K562 (cell line): ENCODE data around the gene CCSAP. TPM values are rescaled to one million over a fixed set of nuclear protein-coding genes. Genes with fewer than 3 reads are reported as not detected.

Experiments used
- ATAC-seq: fragments of 200-7000 bp; cut with Tn5 transposase; 3 replicates; pipeline ENCODE4 v1.9.1; 2020; ENCODE audit warnings: moderate library complexity
- BruUV-seq: library from RNA; stranded (reverse); fragments of 400-500 nt; replicated peaks from 2 replicates; lab custom pipeline; 2021; lab: Mats Ljungman, UMichigan
- CTCF ChIA-PET: fragments of 300-600 bp; formaldehyde crosslinking; extraction: SDS; loops from one replicate; lab custom pipeline; 2021; ENCODE audit warnings: low intra/inter-chr PET ratio; lab: Yijun Ruan, JAX
- POLR2A ChIA-PET: fragments of 300-600, 350-650 bp; sonication (Branson Sonifier 250); formaldehyde crosslinking; extraction: SDS; loops from one replicate; lab custom pipeline; 2021; ENCODE audit warnings: antibody characterized with exemption, inconsistent platforms; lab: Yijun Ruan, JAX
- DNase-seq, 4 experiments: peaks; one replicate each; pipeline versions ENCODE4 v3.0.0 to v3.0.0-alpha.2; 2011 to 2018; ENCODE audit warnings: low spot score in 3 of 4, mixed read lengths in 3 of 4; ENCODE audit errors: extremely low read depth in 1 of 4
- FAIRE-seq: peaks from 2 replicates; lab custom pipeline; 2011; peaks lifted over from hg19 to GRCh38; lab: Jason Lieb, UNC
- H2AFZ ChIP-seq: 2 replicates; pipeline ENCODE4 v1.6.0; 2011; ENCODE audit warnings: low read depth, low read length, control low read depth, inconsistent platforms
- H3K27ac ChIP-seq: fragments of 200-600 bp; 3 replicates; pipeline ENCODE4 v1.8.0; 2011; ENCODE audit warnings: low read depth, mild to moderate bottlenecking, control low read depth, inconsistent platforms, low read length, moderate library complexity, mixed read lengths; ENCODE audit errors: extremely low read depth
- H3K27me3 ChIP-seq, 2 experiments: fragments of 300-600 bp in 1 of 2; 2 replicates in 1 of 2; 3 replicates in 1 of 2; pipeline versions ENCODE4 v1.6.0 to v1.8.0; 2011; ENCODE audit warnings: inconsistent platforms in 2 of 2, low read length in 2 of 2, mild to moderate bottlenecking in 1 of 2, mixed read lengths in 1 of 2, moderate library complexity in 1 of 2; ENCODE audit not compliant: control insufficient read depth in 2 of 2, insufficient read depth in 2 of 2
- H3K36me3 ChIP-seq: fragments of 300-600 bp; 3 replicates; pipeline ENCODE4 v1.8.0; 2011; ENCODE audit warnings: mild to moderate bottlenecking, low read length, inconsistent platforms; ENCODE audit not compliant: control insufficient read depth, insufficient read depth
- H3K4me1 ChIP-seq, 2 experiments: fragments of 200-600 bp in 1 of 2; replicated peaks in 1 of 2; 2 replicates in 1 of 2; 3 replicates in 1 of 2; pipeline versions ENCODE4 v1.5.1 to v1.8.0; 2011; ENCODE audit warnings: inconsistent platforms in 2 of 2, low read length in 2 of 2, mild to moderate bottlenecking in 1 of 2, mixed read lengths in 1 of 2, moderate library complexity in 1 of 2; ENCODE audit not compliant: control insufficient read depth in 2 of 2, insufficient read depth in 2 of 2
- H3K4me2 ChIP-seq: 2 replicates; pipeline ENCODE4 v1.6.1; 2011; ENCODE audit warnings: low read length, control low read depth, inconsistent platforms, mixed read lengths; ENCODE audit not compliant: insufficient read depth
- H3K4me3 ChIP-seq: fragments of 200-600 bp; sonication (generic), shearing (Covaris generic); 2 replicates; pipeline ENCODE4 v1.5.1; 2016; ENCODE audit warnings: control low read depth, inconsistent platforms
- H3K79me2 ChIP-seq: fragments of 200-600 bp; 3 replicates; pipeline ENCODE4 v1.8.0; 2011; ENCODE audit warnings: low read length, inconsistent platforms; ENCODE audit not compliant: control insufficient read depth, insufficient read depth
- H3K9ac ChIP-seq, 2 experiments: 2 replicates each; pipeline versions ENCODE4 v1.6.0 to v1.6.1; 2011; ENCODE audit warnings: low read depth in 2 of 2, low read length in 2 of 2, control low read depth in 1 of 2, inconsistent platforms in 1 of 2, mild to moderate bottlenecking in 1 of 2, mixed read lengths in 1 of 2; ENCODE audit not compliant: insufficient read depth in 1 of 2
- H3K9me1 ChIP-seq: one replicate; pipeline ENCODE4 v1.6.0; 2011; ENCODE audit warnings: inconsistent platforms, mild to moderate bottlenecking, low read length, moderate library complexity; ENCODE audit not compliant: control insufficient read depth, insufficient read depth
- H3K9me3 ChIP-seq: replicated peaks from 2 replicates; pipeline ENCODE4 v1.5.1; 2011; ENCODE audit warnings: low read depth, low read length, inconsistent platforms; ENCODE audit not compliant: control insufficient read depth, insufficient read depth
- H4K20me1 ChIP-seq: replicated peaks from 2 replicates; pipeline ENCODE4 v1.6.1; 2011; ENCODE audit warnings: low read length, inconsistent platforms, mixed read lengths; ENCODE audit not compliant: control insufficient read depth, insufficient read depth
- ATF6 ChIP-seq: sonication (generic); formaldehyde crosslinking; IDR thresholded peaks from 2 replicates; pipeline ENCODE4 v1.4.0; 2020; ENCODE audit warnings: mild to moderate bottlenecking, missing genetic modification reagents
- CHD7 ChIP-seq: fragments of 200-600 bp; sonication (generic); IDR thresholded peaks from one replicate; pipeline ENCODE4 v1.6.1; 2012; ENCODE audit warnings: mild to moderate bottlenecking, low read depth, low read length, inconsistent platforms
- CLOCK ChIP-seq: fragments of 250-450 bp; sonication (Bioruptor Pico); IDR thresholded peaks from 2 replicates; pipeline ENCODE4 v1.4.0; 2020; ENCODE audit warnings: mild to moderate bottlenecking, moderate library complexity, borderline replicate concordance
- FUS ChIP-seq: fragments of 200-400 bp; formaldehyde crosslinking; optimal IDR thresholded peaks from 2 replicates; pipeline ENCODE3; 2017; ENCODE audit warnings: low read depth, low read length
- MEIS2 ChIP-seq: fragments of 450-650 bp; IDR thresholded peaks from 2 replicates; pipeline ENCODE4 v1.6.1; 2014; ENCODE audit warnings: mild to moderate bottlenecking; ENCODE audit not compliant: partially characterized antibody
- WGBS: fragments of 100-300 bp; shearing (Covaris generic); methylation state at CpG from one replicate; pipeline ENCODE4 v1.1.6; 2016; ENCODE audit warnings: low coverage, mixed read lengths; ENCODE audit not compliant: insufficient coverage; ENCODE audit errors: missing lambda C conversion rate; 5-methylcytosine and 5-hydroxymethylcytosine counted together
- in situ Hi-C: fragments of 300-500 bp; cut with MboI; formaldehyde crosslinking; loops from 4 replicates; pipeline ENCODE4 v1.15.0; 2018; ENCODE audit warnings: inconsistent platforms, mixed read lengths
- intact Hi-C: fragments of 100-400 bp; cut with micrococcal nuclease; formaldehyde crosslinking; loops from 2 replicates; pipeline ENCODE4 v1.14.2; 2022
- polyA plus RNA-seq, 8 experiments: library from polyadenylated mRNA; depleted of rRNA in 4 of 8; stranded (reverse) in 5 of 8; unstranded in 3 of 8; fragments of >200 nt; fragmentation: Nextera tagmentation in 2 of 8; fragmentation: Illumina TruSeq in 1 of 8; extraction: Ambion mirVana in 2 of 8; extraction: Trizol in 1 of 8; gene quantifications; 2 replicates each; pipeline versions ENCODE4 v1.2.1 to v1.2.3, GENCODE V29; 2011 to 2014; ENCODE audit warnings: inconsistent platforms in 1 of 8, missing spikeins in 1 of 8
- total RNA-seq, 7 experiments: library from RNA; depleted of rRNA in 6 of 7; stranded (reverse); fragments of >200 nt in 6 of 7; fragmentation: Illumina TruSeq in 2 of 7; extraction: Trizol in 2 of 7; gene quantifications; 2 replicates each; pipeline versions ENCODE4 v1.2.1 to v1.2.3, GENCODE V29; 2011 to 2021; ENCODE audit warnings: low replicate concordance in 1 of 7

CCSAP gene
- total and polyA plus RNA-seq, 9 of the 15 experiments (the other 6 are each of a cell fraction or from before 2014, with no cell fraction given) = 3.6 to 15.9 (median 9.5) TPM

GRCh38 chr1:229336345-229336744 is 6.5 kb downstream of the CCSAP start:
- peaks cover 70% of the 10 kb centered on the region for H3K79me2 ChIP-seq
- TF ChIP-seq FUS (no peak), ATF6 (CRISPR knock-in tag) (no peak), CLOCK (CRISPR knock-in tag) (no peak), MEIS2 (no peak), CHD7 (no peak)

More at GRCh38 chr1:229336345-229336744, 6.5 kb downstream of the CCSAP start:
- Histone ChIP-seq H3K36me3 (peaks cover 14% of the 10 kb centered on the region; the same call in 2 of the 3 replicates), H3K4me1 (peaks cover 10 to 13% of the 10 kb centered on the region in 2 experiments; a peak in 4 of 5 replicates), H3K27me3 (no peaks in the 10 kb centered on the region), H3K9me3 (no peaks in the 10 kb centered on the region; the same call in 1 of the 2 replicates), H3K9me1 (no peaks in the 10 kb centered on the region), H3K27ac (no peak overlapping the region), H2AFZ (no peak overlapping the region), H4K20me1 (0 out of 2 replicates have a peak, but pooled peaks cover under 1% of the 10 kb centered on the region), H3K4me2 (no peak overlapping the region), H3K4me3 (no peak overlapping the region), H3K9ac (peak overlapping the region in 1 of 2 experiments; percentile 17; a peak in 1 of 4 replicates)
- DNase-seq (no peak), FAIRE-seq (no peak), ATAC-seq (no peak)
- 78% methylated on average over 3 of the region's 3 CpGs for WGBS
- no TSS peak for BruUV-seq
- ChIA-PET CTCF (no interaction called here), POLR2A (interaction anchor here (0.7 to 1.5 kb wide), 3 partner anchors 11 to 66 kb away, joined by 3 read pairs; partner anchors contain the start of gene RAB4A)
- intact Hi-C loops = no loop called here
- in situ Hi-C loops = no loop called here
